ENCODE measurements around the gene MRM3.
"Not testable (repeated sequence)": the region's sequence is repeated elsewhere in the genome, so short reads cannot be mapped to it uniquely, and the experiment has no call there.

MRM3 gene

GRCh38 chr17:781805-782731, at the start of gene MRM3, which contains the start of gene GLOD4:
TSS of gene MRM3 (plus strand) at chr17:782353. CDS start at chr17:782379, 26 bp downstream.
TSS of gene GLOD4 (minus strand) at chr17:782280. CDS start at chr17:782255, 25 bp downstream.
- peak; percentile 77 for DNase-seq (ENCODE audit: low spot score)

DNA sequence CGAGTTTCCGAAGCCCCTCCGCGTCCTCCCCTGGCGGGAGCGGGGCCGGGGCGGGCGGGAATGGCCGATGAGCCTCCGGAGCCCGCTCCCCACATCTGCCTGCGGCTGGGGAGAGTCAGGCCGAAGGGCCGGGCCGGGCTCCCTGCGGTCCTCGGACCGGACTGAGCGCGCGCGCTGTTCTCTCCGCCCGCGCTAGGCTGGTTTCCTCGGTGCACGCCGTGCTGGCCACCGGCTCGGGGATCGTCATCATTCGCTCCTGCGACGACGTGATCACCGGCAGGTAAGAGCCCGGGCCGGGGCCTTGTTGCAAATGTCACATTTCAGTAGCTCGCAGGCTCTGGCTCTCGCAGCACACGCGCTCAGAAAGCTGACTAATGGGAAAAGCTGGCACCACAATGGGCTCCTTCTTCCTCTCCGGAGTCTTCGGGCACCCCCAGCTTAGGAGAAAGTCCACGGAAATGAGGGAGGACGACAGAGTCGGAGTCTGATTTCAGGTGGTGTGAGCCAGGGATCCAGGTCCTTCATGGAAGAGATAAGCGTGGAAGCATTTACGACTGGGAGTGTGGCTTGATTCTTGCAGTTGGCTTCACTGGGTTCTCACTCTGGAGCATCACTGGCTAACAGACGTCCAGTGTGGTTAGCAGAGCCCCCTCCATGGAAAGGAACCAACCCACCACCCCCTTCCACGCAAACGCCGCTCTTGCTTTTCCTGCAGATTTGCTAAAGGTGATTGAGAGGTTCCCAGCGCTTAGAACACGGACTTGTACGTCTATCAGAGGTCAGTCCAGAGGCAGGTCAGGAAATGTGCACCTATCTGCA, 49.0 kb upstream of the MRM3 start:
- no peak for DNase-seq (ENCODE audit: low spot score)

DNA sequence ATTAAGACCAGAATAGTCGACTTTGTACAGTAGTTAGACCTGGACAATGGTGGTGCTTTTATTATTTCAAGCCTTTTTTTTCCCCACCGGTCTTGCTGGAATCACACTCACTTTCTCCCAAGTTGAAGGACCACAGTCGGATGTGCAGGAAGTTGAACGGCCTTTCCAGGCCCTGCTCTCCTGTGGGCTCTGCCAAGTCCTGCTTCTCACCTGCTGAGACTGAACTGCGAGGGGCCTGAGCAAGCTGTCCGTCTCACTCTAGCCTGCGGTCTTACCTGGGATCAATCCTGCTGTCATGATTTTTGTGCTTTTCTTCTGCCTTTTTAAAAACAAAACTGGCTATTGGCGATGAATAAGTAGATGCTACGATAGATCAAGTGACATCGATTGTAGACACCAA, 48.4 kb upstream of the MRM3 start:
- DNase-seq (ENCODE audit: low spot score): no peak

DNA sequence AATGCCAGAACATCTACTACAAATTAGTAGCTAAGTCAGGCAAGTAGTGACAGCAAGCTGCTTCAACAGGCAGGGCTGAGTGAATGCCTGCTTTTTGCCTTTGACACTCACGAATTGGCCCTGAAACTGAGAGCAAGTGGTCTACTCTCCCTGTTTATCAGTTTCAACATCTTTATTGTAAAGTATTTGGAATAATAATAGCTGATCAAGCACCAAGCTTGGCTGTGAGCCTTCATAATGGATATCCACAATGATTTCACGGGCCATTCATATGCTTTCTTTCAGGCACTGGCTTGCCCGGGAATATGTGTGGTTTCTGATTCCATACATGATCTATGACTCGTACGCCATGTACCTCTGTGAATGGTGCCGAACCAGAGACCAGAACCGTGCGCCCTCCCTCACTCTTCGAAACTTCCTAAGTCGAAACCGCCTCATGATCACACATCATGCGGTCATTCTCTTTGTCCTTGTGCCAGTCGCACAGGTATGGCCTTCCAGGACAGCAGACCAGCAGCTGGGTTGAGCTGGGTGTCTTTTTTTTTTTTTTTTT, 44.5 kb upstream of the MRM3 start:
- no peak for DNase-seq (ENCODE audit: low spot score)

DNA sequence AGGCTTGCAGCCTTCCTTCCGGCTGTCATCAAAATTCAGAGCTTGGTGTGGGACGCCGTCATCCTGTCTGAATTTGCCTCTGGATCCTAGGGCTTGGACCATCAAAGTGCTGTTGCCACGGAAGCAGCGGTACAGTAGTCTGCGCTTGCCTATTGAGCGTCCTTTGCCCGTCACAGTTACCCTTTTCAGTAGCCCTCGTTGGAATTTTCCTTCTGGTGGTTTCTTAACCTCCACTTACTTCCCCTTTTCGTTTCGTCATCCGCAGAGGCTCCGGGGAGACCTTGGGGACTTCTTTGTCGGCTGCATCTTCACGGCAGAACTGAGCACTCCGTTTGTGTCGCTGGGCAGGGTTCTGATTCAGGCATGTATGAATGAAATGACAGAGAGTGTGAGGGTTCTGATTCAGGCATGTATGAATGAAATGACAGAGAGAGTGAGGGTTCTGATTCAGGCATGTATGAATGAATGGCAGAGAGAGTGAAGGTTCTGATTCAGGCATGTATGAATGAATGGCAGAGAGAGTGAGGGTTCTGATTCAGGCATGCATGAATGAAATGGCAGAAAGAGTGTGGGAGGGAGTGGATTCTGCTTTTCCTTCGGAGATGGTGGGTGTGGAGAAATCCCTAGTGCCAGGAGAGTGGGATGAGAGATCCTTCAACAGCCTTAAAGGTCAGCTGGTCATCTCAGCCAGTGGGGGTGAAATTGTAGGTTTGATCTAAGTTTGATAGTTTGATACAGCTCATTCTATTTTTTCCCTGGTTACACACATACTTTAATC, 41.7 kb upstream of the MRM3 start:
- peak; percentile 68 for DNase-seq (ENCODE audit: low spot score)

- DNase-seq (ENCODE audit: low spot score): no peak
Observed at GRCh38 chr17:742147-742793, 39.9 kb upstream of the MRM3 start.

DNA sequence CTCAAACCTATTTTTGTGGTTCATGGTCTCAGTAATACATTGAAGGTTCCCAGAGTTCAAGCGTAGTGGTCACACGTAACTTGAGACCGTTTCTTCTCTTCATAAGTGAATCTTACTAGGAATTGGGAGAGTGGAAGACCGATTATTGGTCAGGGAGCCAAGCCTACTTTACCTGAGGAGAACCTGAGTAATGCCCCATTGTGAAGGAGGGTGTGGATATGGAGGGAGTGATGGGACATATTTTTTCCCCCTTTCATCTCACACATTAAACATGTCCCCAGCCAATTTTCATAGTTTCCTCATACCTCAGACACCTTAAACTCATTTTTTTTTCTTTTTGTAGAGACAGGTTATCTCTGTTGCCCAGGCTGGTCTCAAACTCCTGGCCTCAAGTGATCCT, 39.0 kb upstream of the MRM3 start:
- DNase-seq (ENCODE audit: low spot score): no peak

DNA sequence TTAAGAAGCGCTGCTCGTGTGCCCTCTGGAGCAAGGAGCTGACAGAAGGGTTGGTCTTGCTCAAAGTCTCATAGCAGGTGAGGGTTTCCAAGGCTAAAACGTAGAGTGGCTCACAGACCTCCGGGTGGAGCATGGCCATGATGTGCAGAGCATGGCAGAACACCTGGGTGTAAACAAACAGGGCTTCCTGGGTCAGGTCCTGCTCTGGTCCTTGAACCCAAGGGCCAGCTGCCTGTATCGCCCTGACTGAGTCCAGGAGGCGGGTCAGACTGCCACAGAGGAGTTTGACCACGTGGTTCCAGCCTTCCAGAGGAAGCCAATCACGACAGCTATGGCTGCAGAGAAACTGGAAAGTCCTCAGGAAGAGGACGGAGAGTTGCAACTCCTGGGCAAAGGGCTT, 37.2 kb upstream of the MRM3 start:
- DNase-seq (ENCODE audit: low spot score): no peak

DNA sequence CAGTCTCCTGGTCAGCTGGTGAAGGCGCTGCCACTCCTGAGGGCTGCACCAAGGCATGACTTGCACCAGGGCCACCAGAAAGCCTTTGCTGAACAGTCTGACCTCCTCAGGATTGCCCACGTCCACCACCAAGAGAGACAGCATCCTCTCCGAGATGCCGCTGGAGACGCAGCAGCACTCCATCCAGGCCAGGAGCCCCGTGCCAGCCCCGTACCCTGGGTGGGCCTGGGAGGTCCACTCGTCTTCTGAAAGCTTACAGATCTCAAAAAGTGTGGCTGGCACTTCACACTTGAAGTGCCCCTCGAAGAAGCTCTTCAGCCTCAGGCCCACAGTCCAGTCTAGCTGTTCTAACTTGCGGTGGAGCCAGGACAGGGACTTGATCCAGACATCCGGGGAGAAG, 36.7 kb upstream of the MRM3 start:
- no peak for DNase-seq (ENCODE audit: low spot score)

DNA sequence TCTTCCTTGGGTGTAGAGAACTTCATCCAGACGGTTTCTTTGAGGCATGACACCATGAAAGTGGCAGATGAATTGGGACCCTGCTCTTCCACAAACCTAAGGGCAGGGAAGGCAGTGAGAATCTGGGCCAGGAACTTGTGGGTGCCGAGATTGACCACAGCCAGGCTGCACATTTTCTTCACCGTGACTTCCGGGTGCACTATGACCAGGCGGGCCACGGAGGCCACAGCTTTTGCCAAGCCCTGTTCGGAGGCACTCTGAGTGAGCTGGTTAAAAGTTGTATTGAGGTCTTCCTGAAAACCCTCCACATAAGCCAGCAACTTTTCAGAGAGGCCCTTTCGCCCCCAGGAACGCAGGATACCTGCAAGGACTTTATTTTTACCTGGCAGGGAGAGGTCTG, 36.0 kb upstream of the MRM3 start:
- DNase-seq (ENCODE audit: low spot score): no peak

GRCh38 chr17:746783-747629, 35.1 kb upstream of the MRM3 start:
- no peak for DNase-seq (ENCODE audit: low spot score)

- DNase-seq (ENCODE audit: low spot score): not testable (repeated sequence)
Observed at GRCh38 chr17:748604-749003, 33.5 kb upstream of the MRM3 start.

DNA sequence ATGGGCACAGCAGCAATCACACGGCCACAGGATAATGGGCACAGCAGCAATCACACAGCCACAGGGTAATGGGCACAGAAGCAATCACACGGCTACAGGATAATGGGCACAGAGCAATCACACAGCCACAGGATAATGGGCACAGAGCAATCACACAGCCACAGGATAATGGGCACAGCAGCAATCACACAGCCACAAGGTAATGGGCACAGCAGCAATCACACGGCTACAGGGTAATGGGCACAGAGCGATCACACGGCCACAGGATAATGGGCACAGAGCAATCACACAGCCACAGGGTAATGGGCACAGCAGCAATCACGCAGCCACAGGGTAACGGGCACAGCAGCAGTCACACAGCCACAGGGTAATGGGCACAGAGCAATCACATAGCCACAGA, 32.8 kb upstream of the MRM3 start:
- not testable (repeated sequence) for DNase-seq (ENCODE audit: low spot score)

GRCh38 chr17:750431-751037, 31.6 kb upstream of the MRM3 start:
- no peak for DNase-seq (ENCODE audit: low spot score)

DNA sequence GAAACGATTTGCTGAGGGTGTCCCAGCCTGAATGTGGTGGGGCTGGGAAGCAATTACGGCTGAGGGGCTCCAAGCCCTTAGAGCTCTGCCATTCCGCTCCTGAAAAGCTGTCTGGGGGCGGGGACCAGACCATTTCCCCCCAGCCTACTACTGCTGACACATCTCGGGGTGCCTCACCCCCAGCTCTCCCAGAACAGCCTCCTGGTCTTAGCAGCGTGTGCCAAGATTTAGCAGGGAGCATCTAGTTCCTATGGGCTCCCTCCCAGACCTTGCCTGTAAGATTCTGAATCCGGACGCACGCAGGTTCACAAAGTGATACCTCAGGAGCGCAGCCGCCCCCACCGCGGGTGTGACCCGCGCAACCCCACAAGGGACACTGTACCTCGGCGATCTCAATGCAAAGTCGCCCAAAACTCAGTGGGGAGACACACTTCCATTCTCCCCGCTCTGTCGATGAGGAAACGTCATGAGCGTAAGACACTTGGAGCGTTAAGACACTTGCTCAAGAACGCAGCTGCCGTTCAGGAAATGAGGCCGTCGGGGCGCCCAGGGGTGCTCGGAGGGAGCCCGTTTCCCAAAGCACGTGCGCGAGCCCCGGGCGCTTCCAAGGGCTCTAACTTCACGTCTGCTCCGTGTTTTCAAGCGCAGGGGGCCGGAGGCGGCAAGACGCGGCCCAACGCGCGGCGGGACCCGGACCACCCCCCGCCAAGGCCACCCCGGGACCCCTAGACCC, 30.7 kb upstream of the MRM3 start:
- no peak for DNase-seq (ENCODE audit: low spot score)

DNA sequence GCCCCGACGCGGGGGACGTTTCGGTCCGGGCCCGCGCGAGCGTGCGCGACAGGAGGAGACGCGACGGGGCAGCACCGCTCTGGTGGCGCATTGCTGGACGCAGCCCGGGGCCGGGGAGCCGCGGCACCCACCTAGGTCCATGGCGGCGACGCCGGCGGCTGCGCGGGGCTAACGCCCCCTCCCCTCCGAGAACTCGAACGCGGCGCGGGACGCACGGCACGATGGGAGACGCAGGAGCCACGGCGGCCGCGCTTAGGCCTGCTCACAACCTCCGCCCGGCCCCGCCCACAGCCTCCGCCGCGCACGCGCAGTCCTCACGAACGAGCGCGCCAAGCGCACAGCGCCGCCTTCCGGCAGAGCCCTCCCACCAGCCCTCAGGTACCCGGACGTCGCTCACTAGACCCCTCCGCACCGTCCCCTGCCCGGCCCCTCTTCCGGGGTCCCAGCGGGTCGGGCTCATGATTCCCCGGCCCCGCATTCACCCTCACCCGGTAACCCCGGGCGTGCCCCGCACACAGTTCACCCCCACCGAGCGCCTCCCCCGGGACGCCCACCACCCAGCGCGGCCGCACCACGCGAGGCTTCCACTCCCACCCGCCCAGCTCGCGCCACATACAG, 30.0 kb upstream of the MRM3 start, which contains the start of gene GEMIN4:
GEMIN4 (minus strand) TSS at position 263 of the 618 bp plus-strand sequence; CDS start at position 141, 122 bp downstream.
- peak; percentile 76 for DNase-seq (ENCODE audit: low spot score)

- no peak for DNase-seq (ENCODE audit: low spot score)
Observed at GRCh38 chr17:752620-753219, 29.4 kb upstream of the MRM3 start.

DNA sequence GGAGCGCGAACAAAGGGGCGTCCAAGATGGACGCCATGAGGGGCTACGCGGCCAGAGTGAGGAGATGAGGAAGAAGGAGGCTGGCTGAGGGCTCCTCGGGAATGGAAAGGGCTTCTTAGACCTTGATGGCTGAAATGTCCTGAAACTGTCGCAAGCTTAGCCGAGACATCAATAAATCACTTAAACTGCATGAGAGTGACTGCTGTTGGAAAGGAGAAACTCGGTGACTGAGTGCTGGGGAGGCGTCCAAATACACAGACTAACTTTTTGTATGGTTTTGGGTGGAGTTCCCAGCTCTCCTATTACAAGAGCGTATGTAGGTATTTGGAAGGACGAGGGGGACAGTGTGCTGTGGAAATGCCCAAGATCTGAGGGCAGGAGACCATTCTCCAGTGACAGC, 28.7 kb upstream of the MRM3 start:
- DNase-seq (ENCODE audit: low spot score): no peak
